ENCODE data around the gene RPS14. TPM values are rescaled to one million over a fixed set of nuclear protein-coding genes. Genes with fewer than 3 reads are reported as not detected.

RPS14 gene
- total and polyA plus RNA-seq, 2 of the 4 experiments (the other 2 are of a cell fraction) = 6,296 to 7,310 TPM

DNA sequence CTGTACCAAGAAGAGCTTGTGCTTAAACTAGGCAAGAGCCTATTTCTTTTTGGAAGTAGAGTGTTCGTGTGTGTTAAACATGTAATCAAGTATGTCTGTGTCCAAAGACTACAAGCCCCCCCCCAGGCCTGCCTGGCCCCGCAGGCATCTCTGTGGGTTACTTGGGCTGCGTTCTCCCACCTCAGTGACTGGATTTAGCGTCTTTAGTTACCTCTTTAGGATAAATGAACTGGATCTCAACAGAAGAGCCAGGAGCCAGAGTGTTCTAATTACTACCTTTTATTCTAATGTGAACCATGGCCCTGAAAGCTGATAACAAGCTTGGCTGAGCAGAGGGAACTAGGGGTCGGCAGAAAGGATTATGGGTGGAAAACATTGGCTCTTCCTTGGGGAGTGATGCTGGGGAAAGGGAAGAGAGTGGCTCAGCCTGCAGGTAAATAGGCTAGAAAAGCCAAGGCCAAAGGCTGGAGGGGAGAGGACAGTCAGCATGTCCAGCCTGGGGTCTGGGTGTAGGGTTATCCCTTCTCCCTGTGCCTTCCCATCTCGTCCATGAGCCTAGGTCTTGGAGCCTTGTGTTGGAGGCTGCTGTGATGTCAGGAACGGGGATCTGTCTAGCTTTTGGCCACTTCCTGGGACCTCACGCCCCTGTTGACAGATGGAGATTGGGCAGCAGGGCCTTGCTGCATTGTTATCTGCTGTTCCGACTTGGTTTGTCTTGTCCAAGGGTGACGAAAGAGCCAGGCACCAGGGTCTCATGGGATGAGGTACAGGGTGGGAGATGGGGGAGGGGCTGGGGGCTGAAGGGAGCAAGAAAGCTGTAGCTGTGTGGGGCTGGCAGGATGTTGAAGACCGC, 47.9 kb downstream of the RPS14 start:
- Histone ChIP-seq H3K14ac (replicated peaks; ENCODE audit: low read depth, low read length) (no peak overlapping the region), H2BK5ac (ENCODE audit: low read depth, low read length, poor library complexity, severe bottlenecking) (no peak overlapping the region), H2BK15ac (ENCODE audit: low read depth, low read length) (no peak overlapping the region), H3K4me2 (ENCODE audit: low read depth, low read length) (no peak overlapping the region), H3K9me3 (ENCODE audit: control insufficient read depth, insufficient read depth, low read length) (no peaks in the 10 kb centered on the region), H3K4ac (ENCODE audit: low read depth, low read length) (no peak overlapping the region), H4K20me1 (ENCODE audit: insufficient read depth, low read length) (peaks cover 7% of the 10 kb centered on the region; the same call in 1 of the 2 replicates), H4K5ac (ENCODE audit: low read depth, low read length) (no peak overlapping the region), H3K27ac (ENCODE audit: insufficient read depth, low read length) (no peak overlapping the region), H2BK20ac (ENCODE audit: low read depth, low read length) (0 out of 2 replicates have a peak overlapping the region, but pooled peaks have one; percentile 20), H3K23ac (ENCODE audit: low read depth, low read length) (no peak overlapping the region), H3K4me1 (ENCODE audit: control insufficient read depth, insufficient read depth, low read length) (peaks cover 19% of the 10 kb centered on the region), H3K9ac (ENCODE audit: low read depth, low read length) (no peak overlapping the region), H2AK5ac (ENCODE audit: low read depth, low read length) (no peak overlapping the region), H3K4me3 (ENCODE audit: insufficient read depth, low read depth, low read length) (no peak overlapping the region), H2AK9ac (replicated peaks; ENCODE audit: low read depth, low read length, poor library complexity) (peak overlapping the region; percentile 42), H4K91ac (ENCODE audit: insufficient read depth, low read depth, low read length) (no peak overlapping the region), H2BK120ac (ENCODE audit: low read depth, low read length) (no peak overlapping the region), H2AFZ (replicated peaks; ENCODE audit: low read length, poor library complexity) (no peak overlapping the region), H3K79me1 (ENCODE audit: low read depth in 1 of 2, low read length in 2 of 2) (peaks cover 0 to 15% of the 10 kb centered on the region in 2 experiments; a peak in 1 of 4 replicates), H3K27me3 (ENCODE audit: control insufficient read depth, insufficient read depth, low read length) (no peaks in the 10 kb centered on the region), H3K9me1 (ENCODE audit: insufficient read depth, low read length) (peaks cover 33% of the 10 kb centered on the region), H3K56ac (ENCODE audit: extremely low read depth, insufficient read depth, low read length) (no peak overlapping the region), H3K36me3 (ENCODE audit: control insufficient read depth, insufficient read depth, low read length) (peaks cover 24% of the 10 kb centered on the region), H3K18ac (ENCODE audit: low read depth, low read length) (no peak overlapping the region), H4K8ac (ENCODE audit: low read depth in 2 of 2, low read length in 2 of 2) (no peak overlapping the region)
- ChIA-PET CTCF (interaction anchor here (0.6 kb wide), 1 partner anchor 169 kb away, joined by 3 read pairs; no protein-coding TSS in a partner anchor), POLR2A (ENCODE audit: unreplicated experiment) (no interaction called here)
- TF ChIP-seq RFX5 (IDR thresholded peaks at IDR 0.05; ENCODE audit: low read depth, low read length) (no peak), POLR2A (IDR thresholded peaks at IDR 0.05; ENCODE audit: low read depth, low read length) (no peak), CHD1 (IDR thresholded peaks at IDR 0.05; ENCODE audit: low read depth, low read length) (no peak), NFE2L2 (IDR thresholded peaks at IDR 0.05; ENCODE audit: low read depth, low read length) (no peak), MXI1 (IDR thresholded peaks at IDR 0.05; ENCODE audit: borderline replicate concordance, low read depth, low read length) (no peak), RCOR1 (IDR thresholded peaks at IDR 0.05; ENCODE audit: insufficient replicate concordance, low read length) (no peak), MAZ (IDR thresholded peaks at IDR 0.05; ENCODE audit: borderline replicate concordance, low read depth, low read length) (no peak), MAFK (IDR thresholded peaks at IDR 0.05; ENCODE audit: low read depth, low read length) (no peak), SMC3 (IDR thresholded peaks at IDR 0.05; ENCODE audit: low read depth, low read length) (no peak), CEBPB (IDR thresholded peaks at IDR 0.05; ENCODE audit: low read depth, low read length) (no peak)
- TF ChIP-seq, protein P1, sequence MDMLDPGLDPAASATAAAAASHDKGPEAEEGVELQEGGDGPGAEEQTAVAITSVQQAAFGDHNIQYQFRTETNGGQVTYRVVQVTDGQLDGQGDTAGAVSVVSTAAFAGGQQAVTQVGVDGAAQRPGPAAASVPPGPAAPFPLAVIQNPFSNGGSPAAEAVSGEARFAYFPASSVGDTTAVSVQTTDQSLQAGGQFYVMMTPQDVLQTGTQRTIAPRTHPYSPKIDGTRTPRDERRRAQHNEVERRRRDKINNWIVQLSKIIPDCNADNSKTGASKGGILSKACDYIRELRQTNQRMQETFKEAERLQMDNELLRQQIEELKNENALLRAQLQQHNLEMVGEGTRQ (IDR thresholded peaks at IDR 0.05; ENCODE audit: low read depth, low read length) = no peak
- BruUV-seq (replicated peaks) = no TSS peak
- 100% methylated on average over 1 of the region's 11 CpGs; no CpG with 5 or more reads in 1 of the 2 experiments for WGBS, 2 experiments (ENCODE audit: extremely low coverage in 2 of 2, insufficient read length in 1 of 2)
- intact Hi-C loops (cut with micrococcal nuclease) = no loop called here
- dilution Hi-C loops (cut with HindIII; ENCODE audit: low sequenced_read_pairs, unreplicated experiment) = no loop called here
- ATAC-seq (ENCODE audit: low read depth) = no peak
- in situ Hi-C loops (cut with MboI; ENCODE audit: low sequenced_read_pairs) = no loop called here
- DNase-seq = no peak
